Measurements from ENCODE around the gene ZFAND2A.
"Not testable (repeated sequence)": the region's sequence is repeated elsewhere in the genome, so short reads cannot be mapped to it uniquely, and the experiment has no call there.

- TF ChIP-seq ZNF560 (tag by site-specific recombination; IDR thresholded peaks at IDR 0.05; ENCODE audit: borderline replicate concordance); EGR2 (tag by site-specific recombination; IDR thresholded peaks at IDR 0.05; ENCODE audit: low read depth); CTCF (tag by site-specific recombination; IDR thresholded peaks at IDR 0.05); ZNF23 (tag by site-specific recombination; IDR thresholded peaks at IDR 0.05; ENCODE audit: borderline replicate concordance); GLIS2 (tag by site-specific recombination; IDR thresholded peaks at IDR 0.05); ZNF239 (tag by site-specific recombination; IDR thresholded peaks at IDR 0.05); ZNF580 (tag by site-specific recombination; IDR thresholded peaks at IDR 0.05); ZNF596 (tag by site-specific recombination; IDR thresholded peaks at IDR 0.05): not testable (repeated sequence)
These were observed 36.4 kb upstream of the ZFAND2A start for GRCh38 chr7:1196441-1196840.
